Left lung (tissue), 10 donors: ENCODE results near the gene RHO. TPM values are rescaled to one million over a fixed set of nuclear protein-coding genes. Genes with fewer than 3 reads are reported as not detected.

Experiments
- ATAC-seq: fragments of 200-7000 bp; cut with Tn5 transposase; one replicate; pipeline ENCODE4 v1.9.1; 2020; ENCODE audit warnings: moderate library complexity
- DNase-seq, 4 donors: peaks; one replicate each; pipeline ENCODE4 v3.0.0-alpha.2; 2013 to 2020
- H3K27ac ChIP-seq, 2 donors: fragments of 200-600 bp; sonication (generic) in 1 of 2; one replicate each; pipeline versions ENCODE4 v1.5.0 to v1.8.0; 2020 to 2021
- H3K27me3 ChIP-seq, 2 donors: fragments of 200-600 bp; sonication (generic) in 1 of 2; one replicate each; pipeline versions ENCODE4 v1.5.0 to v1.8.0; 2020 to 2021
- H3K36me3 ChIP-seq, 2 donors: fragments of 200-600 bp; sonication (generic) in 1 of 2; one replicate each; pipeline versions ENCODE4 v1.5.0 to v1.8.0; 2020 to 2021
- H3K4me1 ChIP-seq, 2 donors: fragments of 200-600 bp; one replicate each; pipeline ENCODE4 v1.8.0; 2021
- H3K4me3 ChIP-seq, 2 donors: fragments of 200-600 bp; sonication (generic) in 1 of 2; one replicate each; pipeline versions ENCODE4 v1.5.0 to v1.8.0; 2020 to 2021; ENCODE audit warnings: mild to moderate bottlenecking in 1 of 2
- H3K9me3 ChIP-seq, 2 donors: fragments of 200-600 bp; sonication (generic) in 1 of 2; one replicate each; pipeline versions ENCODE4 v1.5.0 to v1.8.0; 2020 to 2021
- intact Hi-C, 2 donors: fragments of 100-400 bp; cut with DNase I; formaldehyde crosslinking; loops; one replicate each; pipeline versions ENCODE4 v1.11.2 to v1.14.2; 2022
- polyA plus RNA-seq, 6 donors: library from polyadenylated mRNA; unstranded; fragments of 120-200 nt; gene quantifications; one replicate each; pipeline ENCODE4 v1.2.1, GENCODE V29; 2013; ENCODE audit not compliant: insufficient read length in 6 of 6
- total RNA-seq, 2 donors: library from RNA; stranded (reverse); fragmentation: NEBNext Ultra II Directional; extraction: Animal tissue kit (Norgen Biotek cat#: 25700); gene quantifications; one replicate each; pipeline ENCODE4 v1.2.1, GENCODE V29; 2021
- TF ChIP-seq, protein P1 (sequence below), 2 donors: fragments of 200-600 bp; sonication (generic) in 1 of 2; IDR thresholded peaks; one replicate each; pipeline versions ENCODE4 v1.5.0 to v1.8.0; 2021; ENCODE audit warnings: antibody characterized with exemption in 2 of 2
- donor health status: DM: no; HTN: yes; CAD: no.
- donor health status: DM: no; HTN: no; CAD: no.

RHO gene
- total and polyA plus RNA-seq, 8 donors, result 0.08 to 0.17 (median 0.09) TPM; not detected in 2

DNA sequence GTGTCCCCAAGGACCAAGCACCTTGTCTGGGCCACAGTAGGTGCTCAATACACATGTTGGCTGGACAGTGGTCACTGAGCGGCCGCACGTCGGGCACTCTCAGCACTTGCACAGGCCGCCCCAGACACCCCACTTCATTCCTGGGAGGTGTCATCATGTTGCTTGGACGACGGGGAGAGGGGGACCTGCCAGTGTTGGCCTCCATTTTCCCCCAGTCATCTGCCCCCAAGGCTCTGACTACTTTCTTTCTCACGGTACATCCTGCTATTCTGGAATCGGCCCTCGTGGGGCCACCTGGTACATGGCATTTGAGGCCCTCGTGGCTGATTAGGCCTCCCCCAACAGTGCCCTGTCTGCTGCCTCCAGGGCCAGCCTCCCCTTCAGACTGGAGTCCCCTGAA lies 1.2 kb upstream of the RHO start:
- intact Hi-C loops, result no loop called here
- H3K4me3 ChIP-seq, result no peak overlapping the region
- no peak for ATAC-seq

DNA sequence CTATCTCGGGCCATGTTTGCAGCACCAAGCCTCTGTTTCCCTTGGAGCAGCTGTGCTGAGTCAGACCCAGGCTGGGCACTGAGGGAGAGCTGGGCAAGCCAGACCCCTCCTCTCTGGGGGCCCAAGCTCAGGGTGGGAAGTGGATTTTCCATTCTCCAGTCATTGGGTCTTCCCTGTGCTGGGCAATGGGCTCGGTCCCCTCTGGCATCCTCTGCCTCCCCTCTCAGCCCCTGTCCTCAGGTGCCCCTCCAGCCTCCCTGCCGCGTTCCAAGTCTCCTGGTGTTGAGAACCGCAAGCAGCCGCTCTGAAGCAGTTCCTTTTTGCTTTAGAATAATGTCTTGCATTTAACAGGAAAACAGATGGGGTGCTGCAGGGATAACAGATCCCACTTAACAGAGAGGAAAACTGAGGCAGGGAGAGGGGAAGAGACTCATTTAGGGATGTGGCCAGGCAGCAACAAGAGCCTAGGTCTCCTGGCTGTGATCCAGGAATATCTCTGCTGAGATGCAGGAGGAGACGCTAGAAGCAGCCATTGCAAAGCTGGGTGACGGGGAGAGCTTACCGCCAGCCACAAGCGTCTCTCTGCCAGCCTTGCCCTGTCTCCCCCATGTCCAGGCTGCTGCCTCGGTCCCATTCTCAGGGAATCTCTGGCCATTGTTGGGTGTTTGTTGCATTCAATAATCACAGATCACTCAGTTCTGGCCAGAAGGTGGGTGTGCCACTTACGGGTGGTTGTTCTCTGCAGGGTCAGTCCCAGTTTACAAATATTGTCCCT lies 1.2 kb downstream of the RHO start:
- no peaks in the 10 kb centered on the region for H3K36me3 ChIP-seq
- DNase-seq, result peak in 1 of 4 donors; percentile 51
- H3K27me3 ChIP-seq, result no peaks in the 10 kb centered on the region
- H3K4me1 ChIP-seq, result peaks cover 0 to 30% of the 10 kb centered on the region in 2 donors
- TF ChIP-seq, protein P1, sequence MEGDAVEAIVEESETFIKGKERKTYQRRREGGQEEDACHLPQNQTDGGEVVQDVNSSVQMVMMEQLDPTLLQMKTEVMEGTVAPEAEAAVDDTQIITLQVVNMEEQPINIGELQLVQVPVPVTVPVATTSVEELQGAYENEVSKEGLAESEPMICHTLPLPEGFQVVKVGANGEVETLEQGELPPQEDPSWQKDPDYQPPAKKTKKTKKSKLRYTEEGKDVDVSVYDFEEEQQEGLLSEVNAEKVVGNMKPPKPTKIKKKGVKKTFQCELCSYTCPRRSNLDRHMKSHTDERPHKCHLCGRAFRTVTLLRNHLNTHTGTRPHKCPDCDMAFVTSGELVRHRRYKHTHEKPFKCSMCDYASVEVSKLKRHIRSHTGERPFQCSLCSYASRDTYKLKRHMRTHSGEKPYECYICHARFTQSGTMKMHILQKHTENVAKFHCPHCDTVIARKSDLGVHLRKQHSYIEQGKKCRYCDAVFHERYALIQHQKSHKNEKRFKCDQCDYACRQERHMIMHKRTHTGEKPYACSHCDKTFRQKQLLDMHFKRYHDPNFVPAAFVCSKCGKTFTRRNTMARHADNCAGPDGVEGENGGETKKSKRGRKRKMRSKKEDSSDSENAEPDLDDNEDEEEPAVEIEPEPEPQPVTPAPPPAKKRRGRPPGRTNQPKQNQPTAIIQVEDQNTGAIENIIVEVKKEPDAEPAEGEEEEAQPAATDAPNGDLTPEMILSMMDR (IDR thresholded peaks at IDR 0.05), result no peak
- H3K4me3 ChIP-seq, result no peak overlapping the region
- no peak for ATAC-seq
- no peaks in the 10 kb centered on the region for H3K9me3 ChIP-seq
- intact Hi-C loops, result no loop called here
- H3K27ac ChIP-seq, result no peak overlapping the region

More for the DNA sequence above, 1.2 kb upstream of the RHO start:
- TF ChIP-seq, protein P1 (IDR thresholded peaks at IDR 0.05), result no peak
- no peaks in the 10 kb centered on the region for H3K27me3 ChIP-seq
- H3K9me3 ChIP-seq, result no peaks in the 10 kb centered on the region
- H3K27ac ChIP-seq, result no peak overlapping the region
- DNase-seq, result peak in 1 of 4 donors; percentile 47
- peaks cover 0 to 30% of the 10 kb centered on the region in 2 donors for H3K4me1 ChIP-seq
- no peaks in the 10 kb centered on the region for H3K36me3 ChIP-seq

DNA sequence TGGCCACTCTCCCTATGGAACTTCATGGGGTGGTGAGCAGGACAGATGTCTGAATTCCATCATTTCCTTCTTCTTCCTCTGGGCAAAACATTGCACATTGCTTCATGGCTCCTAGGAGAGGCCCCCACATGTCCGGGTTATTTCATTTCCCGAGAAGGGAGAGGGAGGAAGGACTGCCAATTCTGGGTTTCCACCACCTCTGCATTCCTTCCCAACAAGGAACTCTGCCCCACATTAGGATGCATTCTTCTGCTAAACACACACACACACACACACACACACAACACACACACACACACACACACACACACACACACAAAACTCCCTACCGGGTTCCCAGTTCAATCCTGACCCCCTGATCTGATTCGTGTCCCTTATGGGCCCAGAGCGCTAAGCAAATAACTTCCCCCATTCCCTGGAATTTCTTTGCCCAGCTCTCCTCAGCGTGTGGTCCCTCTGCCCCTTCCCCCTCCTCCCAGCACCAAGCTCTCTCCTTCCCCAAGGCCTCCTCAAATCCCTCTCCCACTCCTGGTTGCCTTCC lies 1.9 kb downstream of the RHO start:
- H3K27me3 ChIP-seq, result no peaks in the 10 kb centered on the region
- TF ChIP-seq, protein P1 (IDR thresholded peaks at IDR 0.05), result no peak
- ATAC-seq, result no peak
- H3K36me3 ChIP-seq, result no peaks in the 10 kb centered on the region
- intact Hi-C loops, result no loop called here
- no peak for DNase-seq
- H3K4me3 ChIP-seq, result no peak overlapping the region
- no peaks in the 10 kb centered on the region for H3K9me3 ChIP-seq
- H3K27ac ChIP-seq, result no peak overlapping the region
- H3K4me1 ChIP-seq, result peaks cover 0 to 25% of the 10 kb centered on the region in 2 donors

DNA sequence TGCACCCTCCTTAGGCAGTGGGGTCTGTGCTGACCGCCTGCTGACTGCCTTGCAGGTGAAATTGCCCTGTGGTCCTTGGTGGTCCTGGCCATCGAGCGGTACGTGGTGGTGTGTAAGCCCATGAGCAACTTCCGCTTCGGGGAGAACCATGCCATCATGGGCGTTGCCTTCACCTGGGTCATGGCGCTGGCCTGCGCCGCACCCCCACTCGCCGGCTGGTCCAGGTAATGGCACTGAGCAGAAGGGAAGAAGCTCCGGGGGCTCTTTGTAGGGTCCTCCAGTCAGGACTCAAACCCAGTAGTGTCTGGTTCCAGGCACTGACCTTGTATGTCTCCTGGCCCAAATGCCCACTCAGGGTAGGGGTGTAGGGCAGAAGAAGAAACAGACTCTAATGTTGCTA lies 2.4 kb downstream of the RHO start:
- Histone ChIP-seq H3K27me3 (no peaks in the 10 kb centered on the region), H3K4me1 (peaks cover 0 to 20% of the 10 kb centered on the region in 2 donors), H3K4me3 (no peak overlapping the region), H3K9me3 (no peaks in the 10 kb centered on the region), H3K27ac (no peak overlapping the region), H3K36me3 (no peaks in the 10 kb centered on the region)
- TF ChIP-seq, protein P1 (IDR thresholded peaks at IDR 0.05), result no peak
- intact Hi-C loops, result no loop called here
- DNase-seq, result peak in 1 of 4 donors; percentile 31
- ATAC-seq, result no peak

DNA sequence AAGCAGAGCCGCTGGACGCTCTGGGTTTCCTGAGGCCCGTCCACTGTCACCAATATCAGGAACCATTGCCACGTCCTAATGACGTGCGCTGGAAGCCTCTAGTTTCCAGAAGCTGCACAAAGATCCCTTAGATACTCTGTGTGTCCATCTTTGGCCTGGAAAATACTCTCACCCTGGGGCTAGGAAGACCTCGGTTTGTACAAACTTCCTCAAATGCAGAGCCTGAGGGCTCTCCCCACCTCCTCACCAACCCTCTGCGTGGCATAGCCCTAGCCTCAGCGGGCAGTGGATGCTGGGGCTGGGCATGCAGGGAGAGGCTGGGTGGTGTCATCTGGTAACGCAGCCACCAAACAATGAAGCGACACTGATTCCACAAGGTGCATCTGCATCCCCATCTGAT lies 3.3 kb downstream of the RHO start:
- intact Hi-C loops, result no loop called here
- ATAC-seq, result no peak

More for the DNA sequence above, 3.3 kb downstream of the RHO start:
- TF ChIP-seq, protein P1 (IDR thresholded peaks at IDR 0.05), result no peak
- H3K27ac ChIP-seq, result no peak overlapping the region
- peaks cover 0 to 11% of the 10 kb centered on the region in 2 donors for H3K4me1 ChIP-seq
- H3K27me3 ChIP-seq, result no peaks in the 10 kb centered on the region
- no peak overlapping the region for H3K4me3 ChIP-seq
- no peaks in the 10 kb centered on the region for H3K36me3 ChIP-seq
- H3K9me3 ChIP-seq, result no peaks in the 10 kb centered on the region
- DNase-seq, result no peak
